PFSK-1 (cell line): ENCODE data around the gene USP20.

ENCODE experiments used
- FOXP2 ChIP-seq: optimal IDR thresholded peaks from 2 replicates; pipeline ENCODE3; 2011; ENCODE audit warnings: borderline replicate concordance, control low read depth, inconsistent platforms; ENCODE audit not compliant: insufficient read depth; ENCODE audit errors: extremely low read length, extremely low read depth
- POLR2AphosphoS5 ChIP-seq: IDR thresholded peaks from 2 replicates; pipeline ENCODE4 v1.6.1; 2012; ENCODE audit warnings: low read depth, mild to moderate bottlenecking, control low read depth, low read length, moderate library complexity
- REST ChIP-seq, 2 experiments: IDR thresholded peaks; 2 replicates each; pipeline versions ENCODE4 v1.6.1 to v1.8.0; 2011 to 2012; ENCODE audit warnings: low read depth in 2 of 2, low read length in 2 of 2, control low read depth in 1 of 2, inconsistent platforms in 1 of 2, mild to moderate bottlenecking in 1 of 2, moderate library complexity in 1 of 2; ENCODE audit not compliant: insufficient read depth in 1 of 2
- TAF1 ChIP-seq: IDR thresholded peaks from 2 replicates; pipeline ENCODE4 v1.6.1; 2012; ENCODE audit warnings: low read length, control low read depth, borderline replicate concordance; ENCODE audit not compliant: insufficient read depth

DNA sequence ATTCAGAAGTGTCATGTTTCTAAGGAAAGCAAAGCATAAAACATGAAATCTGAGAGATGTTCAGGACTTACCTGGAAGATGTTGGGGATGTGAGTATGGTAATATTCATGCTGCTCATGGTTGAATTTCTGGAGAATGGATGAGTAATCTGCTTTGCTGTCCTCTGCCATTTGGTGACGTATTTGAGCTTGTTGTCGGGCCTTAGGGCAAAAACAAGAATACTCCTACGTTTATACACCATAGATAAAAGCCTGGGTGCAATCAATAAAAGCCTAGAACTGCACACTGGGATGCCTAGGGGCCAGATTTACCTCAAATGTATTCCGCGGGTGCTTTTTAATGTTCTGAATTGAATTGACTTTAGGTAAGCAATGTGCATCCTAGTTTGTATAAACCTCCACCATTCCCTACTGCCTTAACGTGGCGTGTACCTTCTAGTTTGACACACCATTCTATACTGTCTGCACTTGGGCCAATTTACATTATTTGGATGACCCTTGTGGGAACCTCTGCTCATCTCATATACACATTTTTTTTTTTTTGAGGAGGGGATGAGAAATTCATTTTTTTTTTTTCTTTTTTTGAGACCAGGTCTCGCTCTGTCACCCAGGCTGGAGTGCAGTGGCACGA lies 94.4 kb downstream of the USP20 start:
- TF ChIP-seq FOXP2, result no peak
- no peak for TF ChIP-seq POLR2AphosphoS5
- no peak for TF ChIP-seq TAF1
- TF ChIP-seq REST (IDR thresholded peaks at IDR 0.05; ENCODE audit: insufficient read depth in 1 of 2, low read depth in 2 of 2, low read length in 2 of 2), result no peak
